ENCODE measurements around the gene REXO2. TPM values are rescaled to one million over a fixed set of nuclear protein-coding genes. Genes with fewer than 3 reads are reported as not detected.

Gene REXO2
- 10 to 100 TPM; 60.1 to 62.0 TPM for total RNA-seq

DNA sequence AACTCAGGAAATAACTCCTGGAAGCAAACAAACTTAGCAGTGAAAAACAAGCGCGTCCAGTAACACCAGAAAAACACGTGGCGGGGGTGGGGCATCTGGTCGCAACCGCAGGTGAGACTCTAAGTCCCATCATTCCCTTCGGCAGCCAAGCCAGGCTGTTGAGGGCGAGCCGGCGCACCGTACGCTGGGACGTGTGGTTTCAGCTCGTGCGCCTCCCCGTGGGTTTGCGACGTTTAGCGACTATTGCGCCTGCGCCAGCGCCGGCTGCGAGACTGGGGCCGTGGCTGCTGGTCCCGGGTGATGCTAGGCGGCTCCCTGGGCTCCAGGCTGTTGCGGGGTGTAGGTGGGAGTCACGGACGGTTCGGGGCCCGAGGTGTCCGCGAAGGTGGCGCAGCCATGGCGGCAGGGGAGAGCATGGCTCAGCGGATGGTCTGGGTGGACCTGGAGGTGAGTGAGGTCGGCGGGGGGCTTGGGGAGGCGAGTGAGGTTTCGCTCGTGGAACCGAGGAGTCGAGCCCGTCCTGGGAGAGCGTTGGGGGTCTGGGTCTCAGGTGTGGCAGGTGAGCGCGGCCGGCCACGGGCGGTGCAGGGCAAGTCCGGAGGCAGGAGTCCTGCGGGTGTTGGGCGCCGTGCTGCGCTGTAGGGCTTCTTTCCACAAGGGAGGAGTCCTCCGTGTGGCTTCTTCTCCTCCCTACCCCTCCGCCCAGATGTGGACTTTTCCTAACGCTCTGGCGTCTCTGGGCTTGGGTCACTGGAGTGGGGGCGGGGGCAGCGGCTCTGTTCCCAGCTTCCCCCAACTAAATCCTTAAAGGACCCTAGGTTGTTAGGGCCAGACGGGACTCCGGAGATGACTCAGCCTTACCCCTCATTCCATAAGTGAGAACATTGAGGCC lies at the start of gene REXO2:
TSS of gene REXO2 (plus strand) at position 239 of the 892 bp plus-strand sequence. CDS start at position 301, 62 bp downstream.
- peaks cover 31% of the 10 kb centered on the region for H3K4me1 Mint-ChIP-seq (ENCODE audit: low read depth)
- peak within 1 kb of the TSS; percentile 97 for H3K4me3 Mint-ChIP-seq
- peak; percentile 96 for DNase-seq
- no peaks in the 10 kb centered on the region for H3K27me3 Mint-ChIP-seq
- intact Hi-C loops (cut with micrococcal nuclease) = loop anchor here (1.0 to 5.0 kb wide), 5 partner anchors 34 to 1127 kb away; partner anchors contain the start of genes C11orf71, RBM7 and TTC12
- H3K36me3 Mint-ChIP-seq = peaks cover 9% of the 10 kb centered on the region
- CTCF ChIA-PET = interaction anchor here (0.8 to 1.1 kb wide), 4 partner anchors 41 to 99 kb away, joined by 3 to 4 read pairs (median 3); no protein-coding TSS in a partner anchor
- H3K27ac Mint-ChIP-seq = peak within 1 kb of the TSS; percentile 85
- POLR2A ChIA-PET = interaction anchor here (1.5 kb wide), 1 partner anchor 34 kb away, joined by 3 read pairs; no protein-coding TSS in a partner anchor
- no peaks in the 10 kb centered on the region for H3K9me3 Mint-ChIP-seq

DNA sequence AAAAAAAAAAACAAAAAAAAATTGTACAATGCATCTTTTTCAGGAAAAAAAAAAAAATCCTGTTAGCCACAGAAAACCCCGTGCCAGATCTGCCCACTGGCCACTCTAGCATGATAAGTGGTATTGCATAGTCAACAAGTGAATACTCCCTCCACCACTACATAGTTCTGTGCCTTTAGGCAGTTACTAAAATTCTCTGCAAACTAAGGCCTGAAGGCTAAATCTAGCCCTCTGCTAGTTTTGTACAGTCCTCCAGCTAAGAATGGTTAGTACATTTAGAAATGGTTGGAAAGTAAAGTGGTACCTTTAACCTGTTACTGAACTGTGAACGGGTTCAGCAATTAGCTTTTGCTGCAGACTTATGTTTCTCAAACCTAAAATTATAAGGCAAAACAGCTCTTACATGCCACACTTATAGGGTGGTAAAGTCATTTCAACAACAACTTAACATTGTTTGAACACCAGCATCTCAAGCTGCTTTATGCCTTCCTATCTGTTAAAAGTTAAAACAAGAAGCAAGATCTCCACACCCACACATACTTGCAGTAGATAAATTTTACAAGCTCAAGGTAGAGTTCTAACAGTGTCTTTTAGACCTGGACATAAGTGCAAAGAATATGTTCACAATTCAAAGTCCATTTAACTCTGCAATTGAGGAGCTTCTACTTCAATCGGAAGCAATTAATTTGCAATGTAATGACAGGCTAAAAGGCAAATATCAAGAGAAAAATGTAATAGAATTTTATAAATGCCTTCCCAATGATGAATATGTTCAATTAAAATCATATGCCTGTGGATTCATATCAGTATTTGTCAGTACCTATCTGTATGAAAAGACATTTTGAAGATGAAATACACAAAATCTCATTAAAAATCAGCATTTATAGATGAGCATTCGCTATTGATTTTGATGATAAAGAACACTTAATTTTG lies 46.3 kb upstream of the REXO2 start:
- Mint-ChIP-seq H3K4me1 (ENCODE audit: low read depth) (peaks cover 6% of the 10 kb centered on the region), H3K4me3 (no peak overlapping the region), H3K27ac (no peak overlapping the region), H3K9me3 (no peaks in the 10 kb centered on the region), H3K27me3 (no peaks in the 10 kb centered on the region), H3K36me3 (no peaks in the 10 kb centered on the region)
- intact Hi-C loops (cut with micrococcal nuclease) = no loop called here
- no peak for DNase-seq
- ChIA-PET CTCF (no interaction called here), POLR2A (no interaction called here)

DNA sequence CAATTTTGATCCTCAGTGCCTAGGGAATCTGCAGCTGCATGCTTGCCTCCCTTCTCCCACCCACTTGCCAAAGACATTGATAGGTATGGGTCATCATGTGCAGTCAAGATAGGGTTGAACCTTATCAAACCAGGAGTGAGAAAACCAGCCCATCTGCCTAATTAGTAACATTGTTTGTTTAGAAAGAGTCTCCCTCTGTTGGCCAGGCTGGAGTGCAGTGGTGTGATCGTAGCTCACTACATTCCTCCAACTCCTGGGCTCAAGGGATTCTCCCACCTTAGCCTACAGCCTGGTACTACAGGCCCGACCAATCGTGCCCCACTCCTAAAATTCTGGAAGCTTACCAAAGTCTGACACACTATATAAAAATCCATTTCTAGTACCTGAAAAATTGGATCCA lies 43.5 kb upstream of the REXO2 start:
- POLR2A ChIA-PET = no interaction called here
- Mint-ChIP-seq H3K27me3 (no peaks in the 10 kb centered on the region), H3K9me3 (no peaks in the 10 kb centered on the region), H3K4me1 (ENCODE audit: low read depth) (peaks cover 20% of the 10 kb centered on the region), H3K27ac (no peak overlapping the region), H3K4me3 (no peak overlapping the region), H3K36me3 (peaks cover 5% of the 10 kb centered on the region)
- CTCF ChIA-PET = no interaction called here
- DNase-seq = no peak
- intact Hi-C loops (cut with micrococcal nuclease) = no loop called here

DNA sequence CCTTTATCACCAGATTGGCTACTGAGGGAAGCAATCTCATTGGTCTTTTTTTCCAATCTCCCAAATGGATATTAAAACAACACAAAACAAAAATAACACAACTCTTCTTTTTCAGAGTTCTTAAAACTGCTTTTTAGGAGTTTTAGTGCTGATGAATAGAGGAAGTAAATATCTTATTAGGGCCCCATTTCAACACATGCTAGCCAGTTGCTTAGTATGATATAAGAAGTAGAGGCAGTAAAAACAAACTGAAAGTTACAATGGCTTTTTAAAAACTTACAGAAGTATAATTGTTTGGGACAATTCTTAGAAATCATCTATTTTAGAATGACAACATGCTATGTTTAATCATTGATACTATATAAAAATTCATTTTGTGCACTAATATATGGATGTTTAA lies 42.4 kb upstream of the REXO2 start:
- H3K9me3 Mint-ChIP-seq = no peaks in the 10 kb centered on the region
- no peak overlapping the region for H3K27ac Mint-ChIP-seq
- DNase-seq = no peak
- no peaks in the 10 kb centered on the region for H3K27me3 Mint-ChIP-seq
- intact Hi-C loops (cut with micrococcal nuclease) = no loop called here
- ChIA-PET POLR2A (no interaction called here), CTCF (no interaction called here)
- H3K4me3 Mint-ChIP-seq = no peak overlapping the region
- H3K4me1 Mint-ChIP-seq (ENCODE audit: low read depth) = peaks cover 21% of the 10 kb centered on the region
- H3K36me3 Mint-ChIP-seq = peaks cover 10% of the 10 kb centered on the region

DNA sequence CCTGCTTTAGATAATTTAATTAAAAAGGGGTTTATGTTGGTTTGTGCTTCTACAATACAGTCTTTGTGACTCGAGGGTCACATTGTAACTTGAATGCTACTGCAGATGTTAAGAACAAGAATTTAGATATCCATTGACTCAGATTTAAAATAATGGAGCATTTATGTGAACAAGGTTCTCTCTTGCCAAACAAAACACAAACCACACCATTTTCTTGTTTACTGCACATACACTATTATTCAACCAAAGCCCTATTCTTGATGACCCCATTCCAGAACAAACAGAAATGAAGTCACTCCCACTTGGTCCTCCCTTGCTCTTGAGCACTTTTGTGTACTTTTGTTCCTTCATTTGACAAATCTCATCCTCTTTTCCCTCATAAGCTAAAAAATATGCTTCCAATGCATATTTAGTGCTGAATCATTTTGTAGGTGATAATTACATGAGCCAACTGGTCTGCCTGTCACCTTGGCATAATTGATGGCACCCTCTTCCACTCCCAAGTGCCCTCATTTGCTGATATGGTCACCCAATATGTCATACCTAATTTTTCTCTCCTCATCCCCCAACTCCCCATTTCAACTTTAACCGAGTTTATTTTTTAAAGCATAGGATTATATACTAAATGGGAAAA lies 41.8 kb upstream of the REXO2 start:
- Mint-ChIP-seq H3K4me1 (ENCODE audit: low read depth) (peaks cover 24% of the 10 kb centered on the region), H3K9me3 (no peaks in the 10 kb centered on the region), H3K4me3 (no peak overlapping the region), H3K27me3 (no peaks in the 10 kb centered on the region), H3K27ac (no peak overlapping the region), H3K36me3 (peaks cover 12% of the 10 kb centered on the region)
- CTCF ChIA-PET = interaction anchor here (0.9 kb wide), 1 partner anchor 50 kb away, joined by 3 read pairs; no protein-coding TSS in a partner anchor
- POLR2A ChIA-PET = no interaction called here
- intact Hi-C loops (cut with micrococcal nuclease) = no loop called here
- DNase-seq = no peak

DNA sequence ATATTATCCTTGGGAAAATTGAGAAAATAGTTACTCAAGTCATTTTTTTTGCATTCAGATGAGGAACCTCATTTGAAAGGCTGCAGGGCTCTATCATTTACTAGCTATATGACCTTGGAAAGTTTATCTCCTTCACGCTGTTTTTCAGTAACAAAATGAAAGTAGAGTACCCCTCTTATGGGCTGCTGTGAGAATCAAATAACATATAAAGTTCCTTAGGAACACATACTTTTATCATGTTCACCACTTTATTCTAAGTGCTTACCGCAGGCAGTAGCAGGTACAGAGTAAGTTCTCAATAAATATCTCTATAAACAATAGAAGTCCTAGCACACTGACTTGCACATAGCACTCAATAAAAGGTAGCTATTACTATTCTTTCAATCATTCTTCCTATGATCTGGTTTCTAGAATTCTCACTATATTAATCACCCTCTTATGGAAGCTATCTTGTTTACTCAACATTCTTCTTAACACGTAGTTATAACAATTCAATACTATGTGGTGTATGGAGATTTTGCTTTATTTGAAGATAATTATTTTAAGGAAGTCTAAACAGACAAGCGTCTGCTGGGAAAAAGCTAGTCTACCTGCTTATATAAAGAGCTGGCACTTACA lies 40.9 kb upstream of the REXO2 start:
- H3K9me3 Mint-ChIP-seq = no peaks in the 10 kb centered on the region
- CTCF ChIA-PET = interaction anchor here (0.8 to 0.9 kb wide), 2 partner anchors 41 to 51 kb away, joined by 3 read pairs; partner anchors contain the start of gene REXO2
- peaks cover 31% of the 10 kb centered on the region for H3K4me1 Mint-ChIP-seq (ENCODE audit: low read depth)
- no peaks in the 10 kb centered on the region for H3K27me3 Mint-ChIP-seq
- peak overlapping the region; percentile 97 for H3K4me3 Mint-ChIP-seq
- no peak overlapping the region for H3K27ac Mint-ChIP-seq
- no peak for DNase-seq
- intact Hi-C loops (cut with micrococcal nuclease) = no loop called here
- POLR2A ChIA-PET = no interaction called here
- peaks cover 12% of the 10 kb centered on the region for H3K36me3 Mint-ChIP-seq

DNA sequence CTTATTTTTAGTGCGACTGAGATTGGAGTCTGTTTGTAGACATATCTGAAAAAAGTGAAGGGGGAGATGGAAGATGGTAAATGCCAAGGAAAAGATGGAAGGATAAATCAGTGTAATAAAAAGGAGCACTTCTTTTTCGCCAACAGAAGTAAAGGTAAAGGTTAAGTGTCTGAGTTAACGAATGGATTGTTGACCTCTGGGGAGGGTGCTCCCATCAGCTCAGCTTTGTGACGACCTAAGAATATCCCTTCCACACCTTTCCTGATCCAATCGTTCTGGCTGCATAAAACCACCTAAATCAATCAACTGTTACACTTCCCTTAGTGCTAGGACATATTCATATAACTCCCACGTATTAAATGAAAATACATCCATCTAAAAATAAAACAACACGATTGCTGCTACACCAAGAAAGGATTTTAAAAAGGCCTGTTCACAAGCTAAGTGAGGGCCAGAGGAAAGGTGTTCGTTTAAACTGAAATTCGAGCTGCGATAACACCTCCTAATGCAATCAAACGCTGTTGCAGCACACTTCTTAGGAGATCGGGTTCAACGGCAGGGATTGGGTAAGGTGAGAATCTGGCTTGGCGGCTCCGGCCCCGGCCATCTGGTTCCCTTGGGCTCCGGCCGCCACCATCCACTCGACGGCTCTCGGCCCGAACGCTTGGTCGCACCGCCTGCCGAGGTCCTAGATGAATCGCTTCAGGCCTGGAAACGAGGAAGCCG lies 39.6 kb upstream of the REXO2 start:
- ChIA-PET POLR2A (interaction anchor here (0.6 kb wide), 1 partner anchor 629 kb away, joined by 4 read pairs; no protein-coding TSS in a partner anchor), CTCF (interaction anchor here (1.4 kb wide), 1 partner anchor 10 kb away, joined by 3 read pairs; no protein-coding TSS in a partner anchor)
- Mint-ChIP-seq H3K36me3 (peaks cover 16% of the 10 kb centered on the region), H3K4me3 (peak overlapping the region; percentile 97), H3K27ac (peak overlapping the region; percentile 99), H3K27me3 (no peaks in the 10 kb centered on the region), H3K4me1 (ENCODE audit: low read depth) (peaks cover 41% of the 10 kb centered on the region), H3K9me3 (no peaks in the 10 kb centered on the region)
- no peak for DNase-seq
- intact Hi-C loops (cut with micrococcal nuclease) = loop anchor here (1.0 to 5.0 kb wide), 5 partner anchors 40 to 626 kb away; partner anchors contain the start of genes REXO2, USP28 and ZW10

DNA sequence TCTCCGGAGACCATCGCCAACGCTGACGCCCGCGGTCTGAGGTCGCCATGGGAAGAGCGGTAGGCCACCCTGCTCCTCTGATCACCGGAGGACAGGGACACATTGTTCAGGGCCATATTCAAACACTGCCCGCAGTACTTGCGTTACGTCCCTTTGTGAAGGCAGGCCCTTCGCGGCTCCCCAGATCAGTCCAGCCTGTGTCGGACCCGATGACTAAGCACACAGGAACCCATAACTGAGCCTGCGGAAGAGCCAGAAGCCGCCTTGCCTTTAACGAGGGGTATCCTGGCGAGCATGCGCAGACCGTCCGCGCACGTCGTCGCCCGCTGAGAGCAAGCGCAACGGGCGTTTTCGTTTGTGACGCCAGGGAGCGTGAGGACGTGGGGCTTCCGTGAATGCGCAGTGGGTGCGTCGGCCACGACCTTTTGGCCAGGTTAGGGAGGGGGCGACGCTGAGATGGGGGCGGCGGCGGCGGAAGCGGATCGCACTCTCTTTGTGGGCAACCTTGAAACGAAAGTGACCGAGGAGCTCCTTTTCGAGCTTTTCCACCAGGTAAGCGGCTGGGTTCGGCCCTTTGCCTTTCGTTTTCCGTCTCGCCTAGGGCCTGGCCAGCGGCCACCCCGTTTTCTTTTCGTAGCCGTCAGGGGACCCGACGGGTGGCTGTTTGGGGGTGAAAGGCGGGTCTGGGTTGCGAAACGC lies 38.9 kb upstream of the REXO2 start, which contains the start of the genes C11orf71 and RBM7:
TSS of gene C11orf71 (minus strand) at position 296 of the 699 bp plus-strand sequence. CDS start at position 116, 180 bp downstream.
TSS of gene RBM7 (plus strand) at position 451 of the 699 bp plus-strand sequence. CDS start at position 457, 6 bp downstream.
- ChIA-PET CTCF (interaction anchor here (1.4 kb wide), 1 partner anchor 9 kb away, joined by 3 read pairs; no protein-coding TSS in a partner anchor), POLR2A (interaction anchor here (0.6 kb wide), 1 partner anchor 630 kb away, joined by 4 read pairs; no protein-coding TSS in a partner anchor)
- Mint-ChIP-seq H3K36me3 (peaks cover 22% of the 10 kb centered on the region), H3K9me3 (no peaks in the 10 kb centered on the region), H3K4me3 (peak within 1 kb of the TSS; percentile 97), H3K4me1 (ENCODE audit: low read depth) (peaks cover 48% of the 10 kb centered on the region), H3K27me3 (no peaks in the 10 kb centered on the region), H3K27ac (peak within 1 kb of the TSS; percentile 99)
- DNase-seq = peak; percentile 98
- intact Hi-C loops (cut with micrococcal nuclease) = loop anchor here (1.0 to 5.0 kb wide), 5 partner anchors 39 to 627 kb away; partner anchors contain the start of genes REXO2, USP28 and ZW10

DNA sequence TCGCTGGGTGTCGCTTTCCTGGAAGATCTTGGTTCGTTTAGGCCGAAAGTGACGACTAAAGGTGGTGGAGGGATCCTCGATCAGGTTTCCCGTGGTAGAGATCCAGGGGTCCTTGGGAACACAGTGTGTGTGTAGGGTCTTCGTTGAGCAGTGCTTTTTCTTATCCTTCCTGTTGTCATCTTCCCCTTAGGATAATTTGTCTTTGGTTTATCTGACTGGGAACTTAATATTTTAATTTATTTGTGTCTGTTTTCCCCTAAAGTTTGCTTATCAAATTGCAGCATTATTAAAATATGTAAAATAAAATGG lies 38.4 kb upstream of the REXO2 start:
- Mint-ChIP-seq H3K27me3 (no peaks in the 10 kb centered on the region), H3K4me1 (ENCODE audit: low read depth) (peaks cover 53% of the 10 kb centered on the region), H3K36me3 (peaks cover 27% of the 10 kb centered on the region), H3K4me3 (peak overlapping the region; percentile 97), H3K27ac (peak overlapping the region; percentile 99), H3K9me3 (no peaks in the 10 kb centered on the region)
- ChIA-PET CTCF (interaction anchor here (1.4 kb wide), 1 partner anchor 9 kb away, joined by 3 read pairs; no protein-coding TSS in a partner anchor), POLR2A (no interaction called here)
- intact Hi-C loops (cut with micrococcal nuclease) = loop anchor here (1.0 to 5.0 kb wide), 5 partner anchors 38 to 628 kb away; partner anchors contain the start of genes REXO2, USP28 and ZW10
- no peak for DNase-seq

DNA sequence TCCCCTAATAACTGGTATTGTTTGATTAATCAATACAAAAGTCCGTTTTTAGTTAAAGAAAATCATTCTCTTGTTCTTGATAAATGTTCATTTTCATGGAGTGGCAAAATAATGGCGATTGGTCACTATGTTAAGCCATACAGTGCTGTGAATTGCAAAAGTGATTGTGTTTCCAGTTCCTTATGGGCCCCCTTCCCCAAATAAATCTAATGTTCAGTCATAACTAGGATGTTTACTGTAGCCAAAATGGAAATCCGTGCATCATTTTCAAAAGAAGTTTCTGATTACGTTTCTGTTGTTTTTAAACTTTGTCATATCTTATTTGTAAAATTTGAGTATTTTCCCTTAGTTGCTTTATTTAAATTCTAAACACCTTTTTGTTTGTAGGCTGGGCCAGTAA lies 38.0 kb upstream of the REXO2 start:
- ChIA-PET POLR2A (no interaction called here), CTCF (no interaction called here)
- no peaks in the 10 kb centered on the region for H3K9me3 Mint-ChIP-seq
- peaks cover 56% of the 10 kb centered on the region for H3K4me1 Mint-ChIP-seq (ENCODE audit: low read depth)
- no peak for DNase-seq
- H3K4me3 Mint-ChIP-seq = peak overlapping the region; percentile 97
- intact Hi-C loops (cut with micrococcal nuclease) = loop anchor here (2.0 to 5.0 kb wide), 3 partner anchors 53 to 524 kb away; partner anchors contain the start of gene USP28
- peaks cover 32% of the 10 kb centered on the region for H3K36me3 Mint-ChIP-seq
- peak overlapping the region; percentile 99 for H3K27ac Mint-ChIP-seq
- H3K27me3 Mint-ChIP-seq = no peaks in the 10 kb centered on the region
